Spleen (tissue), 11 donors: ENCODE measurements around the gene PARD3B. TPM values are rescaled to one million over a fixed set of nuclear protein-coding genes. Genes with fewer than 3 reads are reported as not detected.

Experiments
- DNase-seq: peaks from one replicate; pipeline ENCODE4 v3.0.0-alpha.2; 2020
- H3K27ac ChIP-seq, 8 donors: fragments of 200-600 bp; sonication (generic) in 7 of 8; 1 replicate in 4 of 8; 2 replicates in 4 of 8; pipeline versions ENCODE4 v1.5.0 to v1.8.0; 2016 to 2021; ENCODE audit warnings: inconsistent platforms in 4 of 8, mild to moderate bottlenecking in 4 of 8, moderate library complexity in 1 of 8
- H3K27me3 ChIP-seq, 7 donors: fragments of 200-600 bp; sonication (generic) in 6 of 7; replicated peaks in 1 of 7; 1 replicate in 4 of 7; 2 replicates in 3 of 7; pipeline versions ENCODE4 v1.5.0 to v1.8.0; 2016 to 2021; ENCODE audit warnings: inconsistent platforms in 3 of 7, mild to moderate bottlenecking in 1 of 7
- H3K36me3 ChIP-seq, 6 donors: fragments of 200-600 bp; sonication (generic) in 5 of 6; 1 replicate in 4 of 6; 2 replicates in 2 of 6; pipeline versions ENCODE4 v1.5.0 to v1.8.0; 2016 to 2021; ENCODE audit warnings: inconsistent platforms in 2 of 6
- H3K4me1 ChIP-seq, 6 donors: fragments of 200-600 bp; sonication (generic) in 5 of 6; 1 replicate in 3 of 6; 2 replicates in 3 of 6; pipeline versions ENCODE4 v1.5.0 to v1.8.0; 2016 to 2021; ENCODE audit warnings: inconsistent platforms in 3 of 6
- H3K4me3 ChIP-seq, 8 donors: fragments of 200-600 bp; sonication (generic) in 7 of 8; 1 replicate in 4 of 8; 2 replicates in 4 of 8; pipeline versions ENCODE4 v1.5.0 to v1.8.0; 2016 to 2021; ENCODE audit warnings: inconsistent platforms in 4 of 8, mild to moderate bottlenecking in 4 of 8, moderate library complexity in 2 of 8
- H3K9me3 ChIP-seq, 8 donors: fragments of 200-600 bp; sonication (generic) in 7 of 8; 1 replicate in 4 of 8; 2 replicates in 4 of 8; pipeline versions ENCODE4 v1.5.0 to v1.8.0; 2016 to 2021; ENCODE audit warnings: inconsistent platforms in 4 of 8
- POLR2A ChIP-seq, 3 donors: fragments of 450-650 bp; IDR thresholded peaks; one replicate each; pipeline ENCODE4 v1.5.1; 2017; ENCODE audit warnings: antibody characterized with exemption in 3 of 3, mild to moderate bottlenecking in 1 of 3
- POLR2AphosphoS5 ChIP-seq, 3 donors: sonication (generic); formaldehyde crosslinking; IDR thresholded peaks; one replicate each; pipeline ENCODE4 v1.5.1; 2017; ENCODE audit warnings: antibody characterized with exemption in 3 of 3
- WGBS, 5 donors: extraction: QIAGEN DNeasy Blood & Tissue Kit in 3 of 5; methylation state at CpG; one replicate each; pipeline versions ENCODE4 v1.1.5 to v1.1.7; 2013 to 2018; 5-methylcytosine and 5-hydroxymethylcytosine counted together
- intact Hi-C: fragments of 100-400 bp; cut with DNase I; formaldehyde crosslinking; loops from one replicate; pipeline ENCODE4 v1.15.0; 2023; ENCODE audit warnings: low total_unique reads
- polyA plus RNA-seq, 3 donors: library from polyadenylated mRNA; stranded (reverse); fragments of 200-250 nt; gene quantifications; one replicate each; pipeline ENCODE4 v1.2.1, GENCODE V29; 2013
- total RNA-seq, 7 donors: library from RNA; depleted of rRNA in 3 of 7; stranded (reverse); fragments of >200 nt in 3 of 7; fragmentation: NEBNext Ultra II Directional in 4 of 7; extraction: Animal tissue kit (Norgen Biotek cat#: 25700) in 4 of 7; gene quantifications; one replicate each; pipeline versions ENCODE4 v1.1.0 to v1.2.1, GENCODE V29; 2016 to 2021
- TF ChIP-seq, protein P1 (sequence below), 11 experiments: fragments of 200-600 bp in 7 of 11; fragments of 450-650 bp in 4 of 11; sonication (generic) in 4 of 11; IDR thresholded peaks in 8 of 11; conservative IDR thresholded peaks in 3 of 11; 1 replicate in 7 of 11; 2 replicates in 4 of 11; pipeline versions ENCODE4 v1.4.0 to v1.8.0; 2016 to 2021; ENCODE audit warnings: antibody characterized with exemption in 11 of 11, inconsistent platforms in 4 of 11, mild to moderate bottlenecking in 1 of 11
- donor health status: healthy with polysubstance abuse.
- donor health status: DM: no; HTN: no; CAD: no; lungs with moderate emphysema.
- donor health status: DM: no; HTN: no; CAD: no.
- donor health status: Bipolar disorder and iron deficiency.
- donor health status: healthy.
- donor health status: DM: no; HTN: no; CAD: no.
- donor health status: DM: yes; HTN: yes; CAD: no.

Gene PARD3B
- total and polyA plus RNA-seq, 10 donors: 0.85 to 27.8 (median 14.7) TPM

DNA sequence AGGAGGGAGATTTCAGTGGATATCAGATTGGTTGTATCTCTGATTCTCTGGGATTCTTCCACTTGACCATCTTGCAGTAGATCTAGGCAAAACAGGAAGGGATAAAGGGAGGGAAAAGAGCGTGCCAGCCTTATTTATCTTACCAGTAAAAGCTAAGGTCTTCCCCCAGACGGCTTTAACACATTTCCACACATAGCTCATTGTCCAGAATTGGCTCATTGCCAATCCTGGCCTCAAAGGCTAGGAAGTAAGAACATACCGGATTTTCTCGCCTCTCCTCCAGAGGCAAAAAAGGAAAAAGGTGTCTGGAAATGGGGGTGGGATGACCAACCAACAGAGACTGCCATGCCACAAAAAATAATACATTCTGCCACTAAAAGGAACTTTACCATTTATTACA, 725.4 kb downstream of the PARD3B start:
- no peaks in the 10 kb centered on the region for H3K4me1 ChIP-seq
- no peaks in the 10 kb centered on the region for H3K9me3 ChIP-seq
- H3K27me3 ChIP-seq: no peaks in the 10 kb centered on the region
- intact Hi-C loops: no loop called here
- H3K27ac ChIP-seq: no peak overlapping the region
- H3K4me3 ChIP-seq: no peak overlapping the region
- TF ChIP-seq, protein P1, sequence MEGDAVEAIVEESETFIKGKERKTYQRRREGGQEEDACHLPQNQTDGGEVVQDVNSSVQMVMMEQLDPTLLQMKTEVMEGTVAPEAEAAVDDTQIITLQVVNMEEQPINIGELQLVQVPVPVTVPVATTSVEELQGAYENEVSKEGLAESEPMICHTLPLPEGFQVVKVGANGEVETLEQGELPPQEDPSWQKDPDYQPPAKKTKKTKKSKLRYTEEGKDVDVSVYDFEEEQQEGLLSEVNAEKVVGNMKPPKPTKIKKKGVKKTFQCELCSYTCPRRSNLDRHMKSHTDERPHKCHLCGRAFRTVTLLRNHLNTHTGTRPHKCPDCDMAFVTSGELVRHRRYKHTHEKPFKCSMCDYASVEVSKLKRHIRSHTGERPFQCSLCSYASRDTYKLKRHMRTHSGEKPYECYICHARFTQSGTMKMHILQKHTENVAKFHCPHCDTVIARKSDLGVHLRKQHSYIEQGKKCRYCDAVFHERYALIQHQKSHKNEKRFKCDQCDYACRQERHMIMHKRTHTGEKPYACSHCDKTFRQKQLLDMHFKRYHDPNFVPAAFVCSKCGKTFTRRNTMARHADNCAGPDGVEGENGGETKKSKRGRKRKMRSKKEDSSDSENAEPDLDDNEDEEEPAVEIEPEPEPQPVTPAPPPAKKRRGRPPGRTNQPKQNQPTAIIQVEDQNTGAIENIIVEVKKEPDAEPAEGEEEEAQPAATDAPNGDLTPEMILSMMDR (IDR thresholded peaks at IDR 0.05 in 8 of 11, conservative IDR thresholded peaks at IDR 0.05 in 3 of 11): no peak
- DNase-seq: no peak
- no peaks in the 10 kb centered on the region for H3K36me3 ChIP-seq
- WGBS, 5 donors: 51 to 80% (median 63%) methylated on average over 4 of the region's 4 CpGs

- TF ChIP-seq POLR2AphosphoS5 (IDR thresholded peaks at IDR 0.05) (no peak), POLR2A (IDR thresholded peaks at IDR 0.05) (no peak)
- TF ChIP-seq, protein P1 (IDR thresholded peaks at IDR 0.05 in 8 of 11, conservative IDR thresholded peaks at IDR 0.05 in 3 of 11): no peak
- 46 to 91% (median 84%) methylated on average over 2 of the region's 2 CpGs for WGBS, 5 donors
- Histone ChIP-seq H3K4me1 (no peaks in the 10 kb centered on the region), H3K36me3 (no peaks in the 10 kb centered on the region), H3K27me3 (no peaks in the 10 kb centered on the region), H3K27ac (no peak overlapping the region), H3K9me3 (no peaks in the 10 kb centered on the region), H3K4me3 (no peak overlapping the region)
- no peak for DNase-seq
- intact Hi-C loops: no loop called here
Observed at GRCh38 chr2:205273148-205273547, 727.9 kb downstream of the PARD3B start.

DNA sequence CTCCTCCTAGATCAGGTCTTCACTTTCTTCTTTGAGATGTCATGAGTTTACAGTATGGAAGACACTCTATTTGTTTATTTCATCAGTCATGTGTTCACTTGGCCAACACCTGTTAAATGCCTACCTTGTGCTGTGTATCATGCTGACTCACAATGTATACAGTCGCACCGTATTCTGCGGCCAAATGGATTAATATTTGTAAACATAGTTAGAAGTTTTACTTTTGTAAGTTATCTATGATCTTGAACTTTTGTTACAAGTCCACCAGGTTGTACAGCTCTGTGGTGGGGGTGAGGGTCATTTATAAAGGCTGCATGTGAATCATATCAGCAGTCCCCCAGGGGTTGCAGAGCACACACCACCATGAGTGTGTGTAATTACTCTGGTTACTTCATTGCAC, 728.4 kb downstream of the PARD3B start:
- Histone ChIP-seq H3K4me3 (no peak overlapping the region), H3K9me3 (no peaks in the 10 kb centered on the region), H3K27me3 (no peaks in the 10 kb centered on the region), H3K4me1 (no peaks in the 10 kb centered on the region), H3K27ac (no peak overlapping the region), H3K36me3 (no peaks in the 10 kb centered on the region)
- WGBS, 5 donors: 94 to 98% (median 96%) methylated on average over 3 of the region's 3 CpGs
- TF ChIP-seq POLR2AphosphoS5 (IDR thresholded peaks at IDR 0.05) (no peak), POLR2A (IDR thresholded peaks at IDR 0.05) (no peak)
- TF ChIP-seq, protein P1 (IDR thresholded peaks at IDR 0.05 in 8 of 11, conservative IDR thresholded peaks at IDR 0.05 in 3 of 11): no peak
- DNase-seq: no peak
- intact Hi-C loops: no loop called here

DNA sequence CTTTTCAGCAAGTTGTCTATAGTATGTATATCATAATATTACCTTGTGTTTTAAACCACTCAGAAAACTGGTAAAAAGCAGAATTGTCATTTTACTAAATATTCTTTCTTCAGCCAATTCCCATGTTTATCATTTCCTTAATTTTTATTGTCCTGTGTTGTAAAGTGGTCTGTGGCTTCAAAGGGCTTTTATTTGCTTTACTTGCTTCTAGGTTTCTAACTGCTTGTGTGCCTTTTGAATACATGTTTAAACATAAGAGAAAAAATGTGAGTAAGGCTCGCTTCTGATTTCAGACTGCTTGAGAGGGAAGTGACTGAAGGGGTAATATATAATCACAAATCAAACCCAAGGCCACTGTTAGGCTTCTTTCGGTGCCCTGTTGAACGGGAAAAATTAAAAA, 729.5 kb downstream of the PARD3B start:
- no peak overlapping the region for H3K4me3 ChIP-seq
- TF ChIP-seq POLR2AphosphoS5 (IDR thresholded peaks at IDR 0.05): no peak
- TF ChIP-seq, protein P1 (IDR thresholded peaks at IDR 0.05 in 8 of 11, conservative IDR thresholded peaks at IDR 0.05 in 3 of 11): no peak
- TF ChIP-seq POLR2A (IDR thresholded peaks at IDR 0.05): no peak
- H3K36me3 ChIP-seq: no peaks in the 10 kb centered on the region
- WGBS, 5 donors: 33 to 66% (median 42%) methylated on average over 3 of the region's 3 CpGs
- H3K27me3 ChIP-seq: no peaks in the 10 kb centered on the region
- H3K9me3 ChIP-seq: no peaks in the 10 kb centered on the region
- no peak overlapping the region for H3K27ac ChIP-seq
- intact Hi-C loops: no loop called here
- no peaks in the 10 kb centered on the region for H3K4me1 ChIP-seq
- no peak for DNase-seq
